ENCODE data around the gene EZH2.

DNA sequence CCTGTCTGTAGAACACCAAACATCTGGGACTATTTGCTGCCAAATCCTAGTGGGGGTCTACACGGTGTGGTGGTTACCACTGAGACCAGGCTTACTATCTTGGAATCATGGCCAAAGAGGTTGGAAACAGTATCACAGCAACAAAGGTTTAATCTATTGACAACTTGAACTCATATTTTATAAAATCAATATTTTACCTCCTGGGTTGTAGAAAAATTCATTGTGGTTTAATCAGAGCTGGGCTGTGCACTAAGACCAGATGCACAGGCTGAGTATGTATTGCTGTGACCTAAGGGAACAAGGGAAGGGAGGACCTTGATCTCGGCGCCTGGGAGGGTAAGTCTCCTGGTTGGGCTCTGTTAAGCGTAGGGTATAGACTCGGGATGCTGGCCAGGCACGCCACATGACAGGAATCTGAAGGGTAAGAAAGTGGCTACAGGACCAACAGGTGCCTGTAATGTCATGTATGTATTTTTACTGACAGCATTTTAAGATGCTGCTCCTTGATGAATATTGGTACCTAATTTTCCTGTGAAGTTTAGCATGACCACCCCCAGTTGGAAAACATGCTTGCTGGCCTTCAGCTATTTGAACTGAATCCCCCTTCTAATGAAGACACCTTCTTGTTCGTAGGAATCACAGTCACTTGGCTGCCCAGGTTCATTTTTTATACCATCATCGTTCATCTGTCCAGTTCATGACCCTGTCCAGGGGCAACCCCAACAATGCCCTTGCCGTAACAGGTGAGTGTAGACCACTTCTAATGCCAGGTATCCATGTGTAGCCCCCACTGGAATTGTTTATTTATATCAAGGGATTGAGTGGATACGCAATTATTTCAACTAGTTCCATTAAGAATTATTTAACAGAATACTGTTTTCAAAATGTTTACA is 79.5 kb downstream of the EZH2 start:
- TF ChIP-seq, protein P1, sequence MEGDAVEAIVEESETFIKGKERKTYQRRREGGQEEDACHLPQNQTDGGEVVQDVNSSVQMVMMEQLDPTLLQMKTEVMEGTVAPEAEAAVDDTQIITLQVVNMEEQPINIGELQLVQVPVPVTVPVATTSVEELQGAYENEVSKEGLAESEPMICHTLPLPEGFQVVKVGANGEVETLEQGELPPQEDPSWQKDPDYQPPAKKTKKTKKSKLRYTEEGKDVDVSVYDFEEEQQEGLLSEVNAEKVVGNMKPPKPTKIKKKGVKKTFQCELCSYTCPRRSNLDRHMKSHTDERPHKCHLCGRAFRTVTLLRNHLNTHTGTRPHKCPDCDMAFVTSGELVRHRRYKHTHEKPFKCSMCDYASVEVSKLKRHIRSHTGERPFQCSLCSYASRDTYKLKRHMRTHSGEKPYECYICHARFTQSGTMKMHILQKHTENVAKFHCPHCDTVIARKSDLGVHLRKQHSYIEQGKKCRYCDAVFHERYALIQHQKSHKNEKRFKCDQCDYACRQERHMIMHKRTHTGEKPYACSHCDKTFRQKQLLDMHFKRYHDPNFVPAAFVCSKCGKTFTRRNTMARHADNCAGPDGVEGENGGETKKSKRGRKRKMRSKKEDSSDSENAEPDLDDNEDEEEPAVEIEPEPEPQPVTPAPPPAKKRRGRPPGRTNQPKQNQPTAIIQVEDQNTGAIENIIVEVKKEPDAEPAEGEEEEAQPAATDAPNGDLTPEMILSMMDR (IDR thresholded peaks at IDR 0.05; ENCODE audit: poor library complexity): no peak
- no peak for TF ChIP-seq EZH2phosphoT487 (IDR thresholded peaks at IDR 0.05; ENCODE audit: low read depth, severe bottlenecking, unreplicated experiment)

Measured in hepatocyte (in vitro differentiated cells).